B cell (primary cell): ENCODE measurements around the gene ZFAND2A.

Experiments used
- EZH2 ChIP-seq: IDR thresholded peaks from 2 replicates; pipeline ENCODE4 v1.6.1; 2012; ENCODE audit warnings: borderline replicate concordance, low read depth, mild to moderate bottlenecking, moderate library complexity, low read length; ENCODE audit not compliant: insufficient read depth, poor library complexity, severe bottlenecking
- TF ChIP-seq, protein P1 (sequence below): fragments of 200-600 bp; IDR thresholded peaks from one replicate; pipeline ENCODE4 v1.8.0; 2022; ENCODE audit warnings: antibody characterized with exemption, mild to moderate bottlenecking

DNA sequence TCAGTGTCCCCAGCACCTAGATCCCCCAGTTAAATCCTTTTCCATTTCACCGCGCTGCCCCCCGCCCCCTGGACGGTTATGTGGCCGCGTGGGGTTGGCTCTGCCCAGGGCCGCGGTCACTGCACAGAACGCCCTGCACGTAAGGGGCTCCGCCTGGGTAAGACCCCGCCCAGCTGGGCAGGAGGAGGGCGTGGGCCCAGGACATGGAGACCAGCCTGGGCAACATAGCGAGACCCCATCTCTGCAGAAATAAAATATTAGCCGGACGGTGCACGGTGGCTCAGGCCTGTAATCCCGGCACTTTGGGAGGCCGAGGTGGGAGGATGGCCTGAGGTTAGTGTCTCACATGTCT, 650 bp upstream of the ZFAND2A start:
- TF ChIP-seq, protein P1, sequence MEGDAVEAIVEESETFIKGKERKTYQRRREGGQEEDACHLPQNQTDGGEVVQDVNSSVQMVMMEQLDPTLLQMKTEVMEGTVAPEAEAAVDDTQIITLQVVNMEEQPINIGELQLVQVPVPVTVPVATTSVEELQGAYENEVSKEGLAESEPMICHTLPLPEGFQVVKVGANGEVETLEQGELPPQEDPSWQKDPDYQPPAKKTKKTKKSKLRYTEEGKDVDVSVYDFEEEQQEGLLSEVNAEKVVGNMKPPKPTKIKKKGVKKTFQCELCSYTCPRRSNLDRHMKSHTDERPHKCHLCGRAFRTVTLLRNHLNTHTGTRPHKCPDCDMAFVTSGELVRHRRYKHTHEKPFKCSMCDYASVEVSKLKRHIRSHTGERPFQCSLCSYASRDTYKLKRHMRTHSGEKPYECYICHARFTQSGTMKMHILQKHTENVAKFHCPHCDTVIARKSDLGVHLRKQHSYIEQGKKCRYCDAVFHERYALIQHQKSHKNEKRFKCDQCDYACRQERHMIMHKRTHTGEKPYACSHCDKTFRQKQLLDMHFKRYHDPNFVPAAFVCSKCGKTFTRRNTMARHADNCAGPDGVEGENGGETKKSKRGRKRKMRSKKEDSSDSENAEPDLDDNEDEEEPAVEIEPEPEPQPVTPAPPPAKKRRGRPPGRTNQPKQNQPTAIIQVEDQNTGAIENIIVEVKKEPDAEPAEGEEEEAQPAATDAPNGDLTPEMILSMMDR: no peak
- no peak for TF ChIP-seq EZH2
